ENCODE results near the gene EGFR. TPM values are rescaled to one million over a fixed set of nuclear protein-coding genes. Genes with fewer than 3 reads are reported as not detected.

EGFR gene
- polyA plus RNA-seq, 1 donor from 2014 or later, result 0.22 TPM

DNA sequence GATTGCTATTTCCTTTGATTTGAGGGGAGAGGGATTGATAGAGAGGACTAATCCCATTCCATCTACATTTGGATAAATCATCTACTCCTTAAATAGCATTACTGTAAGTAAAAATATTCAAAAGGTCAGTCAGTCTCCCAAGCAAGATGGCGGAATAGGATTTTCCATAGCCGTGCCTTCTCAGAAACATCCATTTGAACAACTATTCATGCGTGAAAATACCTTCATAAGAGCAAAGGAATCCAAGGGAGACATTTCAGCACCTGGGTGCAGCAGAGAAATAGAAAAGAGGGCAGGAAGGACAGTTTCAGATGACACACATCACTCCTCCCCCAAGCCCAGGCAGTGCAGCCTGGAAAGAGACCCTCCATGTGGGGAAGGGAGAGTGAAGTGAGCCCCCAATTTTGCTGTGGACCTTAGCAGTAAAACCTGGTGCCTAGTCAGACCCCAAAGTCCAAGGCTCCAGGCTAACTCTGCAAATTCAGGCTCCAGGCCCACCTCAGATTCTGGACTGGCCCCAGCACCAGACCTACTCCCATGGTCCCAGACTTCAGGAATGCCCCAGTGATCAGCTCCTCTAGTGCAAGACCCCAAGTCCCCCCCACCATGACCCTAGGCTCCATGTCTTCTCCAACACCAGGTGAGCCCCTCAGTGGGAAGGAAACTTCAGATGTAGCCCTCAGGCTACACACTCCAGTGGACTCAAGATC lies 242.0 kb downstream of the EGFR start:
- Histone ChIP-seq H3K4me3 (ENCODE audit: low read length) (no peak overlapping the region), H3K9ac (ENCODE audit: low read length) (no peak overlapping the region), H3K9me3 (ENCODE audit: low read length) (no peaks in the 10 kb centered on the region), H3K27me3 (ENCODE audit: insufficient read depth, low read depth, low read length) (no peaks in the 10 kb centered on the region), H2AFZ (ENCODE audit: low read depth, low read length) (no peak overlapping the region), H3K36me3 (ENCODE audit: insufficient read depth, low read length) (no peaks in the 10 kb centered on the region), H3K79me2 (replicated peaks; ENCODE audit: insufficient read depth, low read length) (no peaks in the 10 kb centered on the region), H4K20me1 (ENCODE audit: insufficient read depth) (no peaks in the 10 kb centered on the region), H3F3A (ENCODE audit: insufficient read depth, low read length, poor library complexity, severe bottlenecking) (no peaks in the 10 kb centered on the region), H3K4me2 (ENCODE audit: low read length) (no peak overlapping the region), H3K27ac (ENCODE audit: low read length) (no peak overlapping the region), H3K9me2 (ENCODE audit: insufficient read depth, low read length) (no peaks in the 10 kb centered on the region)
- TF ChIP-seq EP300 (conservative IDR thresholded peaks at IDR 0.05; ENCODE audit: poor library complexity, severe bottlenecking) (no peak), POLR2AphosphoS5 (IDR thresholded peaks at IDR 0.05) (no peak), SMC3 (conservative IDR thresholded peaks at IDR 0.05; ENCODE audit: poor library complexity) (no peak), EZH2 (IDR thresholded peaks at IDR 0.05; ENCODE audit: borderline replicate concordance, insufficient read depth, low read length, poor library complexity, severe bottlenecking) (no peak), TAF1 (IDR thresholded peaks at IDR 0.05; ENCODE audit: low read depth) (no peak), RAD21 (conservative IDR thresholded peaks at IDR 0.05) (no peak), MXI1 (conservative IDR thresholded peaks at IDR 0.05; ENCODE audit: poor library complexity, severe bottlenecking) (no peak)
- TF ChIP-seq, protein P1, sequence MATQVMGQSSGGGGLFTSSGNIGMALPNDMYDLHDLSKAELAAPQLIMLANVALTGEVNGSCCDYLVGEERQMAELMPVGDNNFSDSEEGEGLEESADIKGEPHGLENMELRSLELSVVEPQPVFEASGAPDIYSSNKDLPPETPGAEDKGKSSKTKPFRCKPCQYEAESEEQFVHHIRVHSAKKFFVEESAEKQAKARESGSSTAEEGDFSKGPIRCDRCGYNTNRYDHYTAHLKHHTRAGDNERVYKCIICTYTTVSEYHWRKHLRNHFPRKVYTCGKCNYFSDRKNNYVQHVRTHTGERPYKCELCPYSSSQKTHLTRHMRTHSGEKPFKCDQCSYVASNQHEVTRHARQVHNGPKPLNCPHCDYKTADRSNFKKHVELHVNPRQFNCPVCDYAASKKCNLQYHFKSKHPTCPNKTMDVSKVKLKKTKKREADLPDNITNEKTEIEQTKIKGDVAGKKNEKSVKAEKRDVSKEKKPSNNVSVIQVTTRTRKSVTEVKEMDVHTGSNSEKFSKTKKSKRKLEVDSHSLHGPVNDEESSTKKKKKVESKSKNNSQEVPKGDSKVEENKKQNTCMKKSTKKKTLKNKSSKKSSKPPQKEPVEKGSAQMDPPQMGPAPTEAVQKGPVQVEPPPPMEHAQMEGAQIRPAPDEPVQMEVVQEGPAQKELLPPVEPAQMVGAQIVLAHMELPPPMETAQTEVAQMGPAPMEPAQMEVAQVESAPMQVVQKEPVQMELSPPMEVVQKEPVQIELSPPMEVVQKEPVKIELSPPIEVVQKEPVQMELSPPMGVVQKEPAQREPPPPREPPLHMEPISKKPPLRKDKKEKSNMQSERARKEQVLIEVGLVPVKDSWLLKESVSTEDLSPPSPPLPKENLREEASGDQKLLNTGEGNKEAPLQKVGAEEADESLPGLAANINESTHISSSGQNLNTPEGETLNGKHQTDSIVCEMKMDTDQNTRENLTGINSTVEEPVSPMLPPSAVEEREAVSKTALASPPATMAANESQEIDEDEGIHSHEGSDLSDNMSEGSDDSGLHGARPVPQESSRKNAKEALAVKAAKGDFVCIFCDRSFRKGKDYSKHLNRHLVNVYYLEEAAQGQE (IDR thresholded peaks at IDR 0.05; ENCODE audit: borderline replicate concordance), result no peak
- TF ChIP-seq, protein P2, sequence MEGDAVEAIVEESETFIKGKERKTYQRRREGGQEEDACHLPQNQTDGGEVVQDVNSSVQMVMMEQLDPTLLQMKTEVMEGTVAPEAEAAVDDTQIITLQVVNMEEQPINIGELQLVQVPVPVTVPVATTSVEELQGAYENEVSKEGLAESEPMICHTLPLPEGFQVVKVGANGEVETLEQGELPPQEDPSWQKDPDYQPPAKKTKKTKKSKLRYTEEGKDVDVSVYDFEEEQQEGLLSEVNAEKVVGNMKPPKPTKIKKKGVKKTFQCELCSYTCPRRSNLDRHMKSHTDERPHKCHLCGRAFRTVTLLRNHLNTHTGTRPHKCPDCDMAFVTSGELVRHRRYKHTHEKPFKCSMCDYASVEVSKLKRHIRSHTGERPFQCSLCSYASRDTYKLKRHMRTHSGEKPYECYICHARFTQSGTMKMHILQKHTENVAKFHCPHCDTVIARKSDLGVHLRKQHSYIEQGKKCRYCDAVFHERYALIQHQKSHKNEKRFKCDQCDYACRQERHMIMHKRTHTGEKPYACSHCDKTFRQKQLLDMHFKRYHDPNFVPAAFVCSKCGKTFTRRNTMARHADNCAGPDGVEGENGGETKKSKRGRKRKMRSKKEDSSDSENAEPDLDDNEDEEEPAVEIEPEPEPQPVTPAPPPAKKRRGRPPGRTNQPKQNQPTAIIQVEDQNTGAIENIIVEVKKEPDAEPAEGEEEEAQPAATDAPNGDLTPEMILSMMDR (IDR thresholded peaks at IDR 0.05; ENCODE audit: poor library complexity, severe bottlenecking), result no peak

Data from neural cell (in vitro differentiated cells).